H1 (cell line): Measurements from ENCODE around the gene LRP8. TPM values are rescaled to one million over a fixed set of nuclear protein-coding genes. Genes with fewer than 3 reads are reported as not detected.

Experiments used
- CTBP2 ChIP-seq: IDR thresholded peaks from 2 replicates; pipeline ENCODE4 v1.7.0; 2011; ENCODE audit warnings: borderline replicate concordance, mild to moderate bottlenecking, moderate library complexity, mixed read lengths, low read length; ENCODE audit not compliant: insufficient read depth, insufficient read length
- EP300 ChIP-seq, 2 experiments: IDR thresholded peaks; 1 replicate in 1 of 2; 2 replicates in 1 of 2; pipeline ENCODE4 v1.6.1; 2011 to 2012; ENCODE audit warnings: low read depth in 2 of 2, low read length in 2 of 2, mild to moderate bottlenecking in 2 of 2, borderline replicate concordance in 1 of 2, inconsistent platforms in 1 of 2, moderate library complexity in 1 of 2
- JUND ChIP-seq: IDR thresholded peaks from 2 replicates; pipeline ENCODE4 v1.6.1; 2011; ENCODE audit warnings: mild to moderate bottlenecking, improper control_type of control experiment, low read length
- MAFK ChIP-seq: IDR thresholded peaks from 2 replicates; pipeline ENCODE4 v1.6.1; 2012; ENCODE audit warnings: low read depth, mild to moderate bottlenecking, improper control_type of control experiment, low read length
- NRF1 ChIP-seq: IDR thresholded peaks from 2 replicates; pipeline ENCODE4 v1.6.1; 2011; ENCODE audit warnings: mild to moderate bottlenecking, low read depth, low read length, improper control_type of control experiment
- SIX5 ChIP-seq: IDR thresholded peaks from 2 replicates; pipeline ENCODE4 v1.6.1; 2011; ENCODE audit warnings: mild to moderate bottlenecking, low read depth, low read length
- TAF1 ChIP-seq: IDR thresholded peaks from 2 replicates; pipeline ENCODE4 v1.6.1; 2011; ENCODE audit warnings: mild to moderate bottlenecking, low read depth, low read length
- TAF7 ChIP-seq: optimal IDR thresholded peaks from 2 replicates; pipeline ENCODE3; 2011; ENCODE audit warnings: low read depth, mild to moderate bottlenecking, inconsistent platforms, low read length, moderate library complexity, borderline replicate concordance
- polyA plus RNA-seq, 7 experiments: library from polyadenylated mRNA; depleted of rRNA in 3 of 7; stranded (reverse) in 5 of 7; unstranded in 2 of 7; fragments of >200 nt in 5 of 7; fragments of 200-250 nt in 2 of 7; gene quantifications; 1 replicate in 5 of 7; 2 replicates in 1 of 7; 4 replicates in 1 of 7; pipeline versions ENCODE4 v1.2.1 to v1.2.3, GENCODE V29; 2011 to 2013; ENCODE audit warnings: missing spikeins in 2 of 7, mixed read lengths in 2 of 7
- total RNA-seq: library from RNA; stranded (reverse); fragmentation: NEBNext Ultra II Directional; extraction: Animal tissue kit (Norgen Biotek cat#: 25700); gene quantifications from 2 replicates; pipeline ENCODE4 v1.2.1, GENCODE V29; 2021
- TF ChIP-seq, protein P1 (sequence below): fragments of 300-600 bp; sonication (generic); IDR thresholded peaks from 2 replicates; pipeline ENCODE4 v1.7.1; 2012; ENCODE audit warnings: low read length, moderate library complexity, mild to moderate bottlenecking, inconsistent platforms; ENCODE audit not compliant: insufficient replicate concordance
- TF ChIP-seq, protein P2 (sequence below): IDR thresholded peaks from 2 replicates; pipeline ENCODE4 v1.6.1; 2011; ENCODE audit warnings: low read length, improper control_type of control experiment

Gene LRP8
- total and polyA plus RNA-seq, 2 of the 8 experiments (the other 6 are each of a cell fraction or from before 2014, with no cell fraction given), result 63.2 to 66.4 TPM

DNA sequence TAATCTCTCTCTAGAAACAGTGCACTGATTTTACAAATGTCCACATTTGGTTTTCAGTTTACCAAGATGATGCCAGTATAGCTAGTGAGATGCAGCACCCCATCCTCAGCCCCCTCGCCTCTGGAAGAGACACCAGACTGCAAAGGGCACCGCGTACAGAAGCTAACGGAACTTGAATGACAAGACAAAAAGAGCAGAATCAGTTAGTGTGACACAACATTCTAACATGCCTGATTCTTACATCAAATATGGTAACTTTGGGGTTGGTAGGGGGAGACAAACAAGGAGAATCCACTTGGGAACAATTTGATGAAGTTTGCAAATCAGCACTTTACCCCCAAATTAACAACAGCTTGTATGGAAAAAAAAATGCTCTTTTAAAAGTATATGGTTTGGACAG lies 85.5 kb downstream of the LRP8 start (continued):
- TF ChIP-seq, protein P1, sequence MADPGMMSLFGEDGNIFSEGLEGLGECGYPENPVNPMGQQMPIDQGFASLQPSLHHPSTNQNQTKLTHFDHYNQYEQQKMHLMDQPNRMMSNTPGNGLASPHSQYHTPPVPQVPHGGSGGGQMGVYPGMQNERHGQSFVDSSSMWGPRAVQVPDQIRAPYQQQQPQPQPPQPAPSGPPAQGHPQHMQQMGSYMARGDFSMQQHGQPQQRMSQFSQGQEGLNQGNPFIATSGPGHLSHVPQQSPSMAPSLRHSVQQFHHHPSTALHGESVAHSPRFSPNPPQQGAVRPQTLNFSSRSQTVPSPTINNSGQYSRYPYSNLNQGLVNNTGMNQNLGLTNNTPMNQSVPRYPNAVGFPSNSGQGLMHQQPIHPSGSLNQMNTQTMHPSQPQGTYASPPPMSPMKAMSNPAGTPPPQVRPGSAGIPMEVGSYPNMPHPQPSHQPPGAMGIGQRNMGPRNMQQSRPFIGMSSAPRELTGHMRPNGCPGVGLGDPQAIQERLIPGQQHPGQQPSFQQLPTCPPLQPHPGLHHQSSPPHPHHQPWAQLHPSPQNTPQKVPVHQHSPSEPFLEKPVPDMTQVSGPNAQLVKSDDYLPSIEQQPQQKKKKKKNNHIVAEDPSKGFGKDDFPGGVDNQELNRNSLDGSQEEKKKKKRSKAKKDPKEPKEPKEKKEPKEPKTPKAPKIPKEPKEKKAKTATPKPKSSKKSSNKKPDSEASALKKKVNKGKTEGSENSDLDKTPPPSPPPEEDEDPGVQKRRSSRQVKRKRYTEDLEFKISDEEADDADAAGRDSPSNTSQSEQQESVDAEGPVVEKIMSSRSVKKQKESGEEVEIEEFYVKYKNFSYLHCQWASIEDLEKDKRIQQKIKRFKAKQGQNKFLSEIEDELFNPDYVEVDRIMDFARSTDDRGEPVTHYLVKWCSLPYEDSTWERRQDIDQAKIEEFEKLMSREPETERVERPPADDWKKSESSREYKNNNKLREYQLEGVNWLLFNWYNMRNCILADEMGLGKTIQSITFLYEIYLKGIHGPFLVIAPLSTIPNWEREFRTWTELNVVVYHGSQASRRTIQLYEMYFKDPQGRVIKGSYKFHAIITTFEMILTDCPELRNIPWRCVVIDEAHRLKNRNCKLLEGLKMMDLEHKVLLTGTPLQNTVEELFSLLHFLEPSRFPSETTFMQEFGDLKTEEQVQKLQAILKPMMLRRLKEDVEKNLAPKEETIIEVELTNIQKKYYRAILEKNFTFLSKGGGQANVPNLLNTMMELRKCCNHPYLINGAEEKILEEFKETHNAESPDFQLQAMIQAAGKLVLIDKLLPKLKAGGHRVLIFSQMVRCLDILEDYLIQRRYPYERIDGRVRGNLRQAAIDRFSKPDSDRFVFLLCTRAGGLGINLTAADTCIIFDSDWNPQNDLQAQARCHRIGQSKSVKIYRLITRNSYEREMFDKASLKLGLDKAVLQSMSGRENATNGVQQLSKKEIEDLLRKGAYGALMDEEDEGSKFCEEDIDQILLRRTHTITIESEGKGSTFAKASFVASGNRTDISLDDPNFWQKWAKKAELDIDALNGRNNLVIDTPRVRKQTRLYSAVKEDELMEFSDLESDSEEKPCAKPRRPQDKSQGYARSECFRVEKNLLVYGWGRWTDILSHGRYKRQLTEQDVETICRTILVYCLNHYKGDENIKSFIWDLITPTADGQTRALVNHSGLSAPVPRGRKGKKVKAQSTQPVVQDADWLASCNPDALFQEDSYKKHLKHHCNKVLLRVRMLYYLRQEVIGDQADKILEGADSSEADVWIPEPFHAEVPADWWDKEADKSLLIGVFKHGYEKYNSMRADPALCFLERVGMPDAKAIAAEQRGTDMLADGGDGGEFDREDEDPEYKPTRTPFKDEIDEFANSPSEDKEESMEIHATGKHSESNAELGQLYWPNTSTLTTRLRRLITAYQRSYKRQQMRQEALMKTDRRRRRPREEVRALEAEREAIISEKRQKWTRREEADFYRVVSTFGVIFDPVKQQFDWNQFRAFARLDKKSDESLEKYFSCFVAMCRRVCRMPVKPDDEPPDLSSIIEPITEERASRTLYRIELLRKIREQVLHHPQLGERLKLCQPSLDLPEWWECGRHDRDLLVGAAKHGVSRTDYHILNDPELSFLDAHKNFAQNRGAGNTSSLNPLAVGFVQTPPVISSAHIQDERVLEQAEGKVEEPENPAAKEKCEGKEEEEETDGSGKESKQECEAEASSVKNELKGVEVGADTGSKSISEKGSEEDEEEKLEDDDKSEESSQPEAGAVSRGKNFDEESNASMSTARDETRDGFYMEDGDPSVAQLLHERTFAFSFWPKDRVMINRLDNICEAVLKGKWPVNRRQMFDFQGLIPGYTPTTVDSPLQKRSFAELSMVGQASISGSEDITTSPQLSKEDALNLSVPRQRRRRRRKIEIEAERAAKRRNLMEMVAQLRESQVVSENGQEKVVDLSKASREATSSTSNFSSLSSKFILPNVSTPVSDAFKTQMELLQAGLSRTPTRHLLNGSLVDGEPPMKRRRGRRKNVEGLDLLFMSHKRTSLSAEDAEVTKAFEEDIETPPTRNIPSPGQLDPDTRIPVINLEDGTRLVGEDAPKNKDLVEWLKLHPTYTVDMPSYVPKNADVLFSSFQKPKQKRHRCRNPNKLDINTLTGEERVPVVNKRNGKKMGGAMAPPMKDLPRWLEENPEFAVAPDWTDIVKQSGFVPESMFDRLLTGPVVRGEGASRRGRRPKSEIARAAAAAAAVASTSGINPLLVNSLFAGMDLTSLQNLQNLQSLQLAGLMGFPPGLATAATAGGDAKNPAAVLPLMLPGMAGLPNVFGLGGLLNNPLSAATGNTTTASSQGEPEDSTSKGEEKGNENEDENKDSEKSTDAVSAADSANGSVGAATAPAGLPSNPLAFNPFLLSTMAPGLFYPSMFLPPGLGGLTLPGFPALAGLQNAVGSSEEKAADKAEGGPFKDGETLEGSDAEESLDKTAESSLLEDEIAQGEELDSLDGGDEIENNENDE, result no peak
- no peak for TF ChIP-seq NRF1
- no peak for TF ChIP-seq EP300 (IDR thresholded peaks at IDR 0.05; ENCODE audit: borderline replicate concordance in 1 of 2, low read depth in 2 of 2, low read length in 2 of 2)
- TF ChIP-seq, protein P2, sequence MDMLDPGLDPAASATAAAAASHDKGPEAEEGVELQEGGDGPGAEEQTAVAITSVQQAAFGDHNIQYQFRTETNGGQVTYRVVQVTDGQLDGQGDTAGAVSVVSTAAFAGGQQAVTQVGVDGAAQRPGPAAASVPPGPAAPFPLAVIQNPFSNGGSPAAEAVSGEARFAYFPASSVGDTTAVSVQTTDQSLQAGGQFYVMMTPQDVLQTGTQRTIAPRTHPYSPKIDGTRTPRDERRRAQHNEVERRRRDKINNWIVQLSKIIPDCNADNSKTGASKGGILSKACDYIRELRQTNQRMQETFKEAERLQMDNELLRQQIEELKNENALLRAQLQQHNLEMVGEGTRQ, result no peak
- no peak for TF ChIP-seq TAF1
- no peak for TF ChIP-seq CTBP2
- no peak for TF ChIP-seq JUND
- TF ChIP-seq MAFK, result no peak
- no peak for TF ChIP-seq TAF7
- no peak for TF ChIP-seq SIX5
